GM19351 (cell line): ENCODE measurements around the gene PREX1.

Experiments
- ATAC-seq: cut with Tn5 transposase; IDR thresholded peaks from one replicate; pipeline ENCODE4 v1.9.1; 2021; ENCODE audit warnings: mild to moderate bottlenecking, moderate library complexity; ENCODE audit not compliant: unreplicated experiment

PREX1 gene

GRCh38 chr20:48665785-48666184 lies 162.0 kb downstream of the PREX1 start:
- no peak for ATAC-seq

GRCh38 chr20:48662711-48663110 lies 165.1 kb downstream of the PREX1 start:
- no peak for ATAC-seq

- no peak for ATAC-seq
Measured at GRCh38 chr20:48661575-48662455, 166.0 kb downstream of the PREX1 start.

- no peak for ATAC-seq
Measured at GRCh38 chr20:48660788-48661187, 167.0 kb downstream of the PREX1 start.

- no peak for ATAC-seq
Measured at GRCh38 chr20:48659858-48660257, 167.9 kb downstream of the PREX1 start.

GRCh38 chr20:48658505-48658904 lies 169.3 kb downstream of the PREX1 start:
- ATAC-seq, result no peak

- ATAC-seq, result no peak
Measured at GRCh38 chr20:48658198-48658476, 169.7 kb downstream of the PREX1 start.

GRCh38 chr20:48657426-48658197 lies 170.2 kb downstream of the PREX1 start:
- no peak for ATAC-seq

- no peak for ATAC-seq
Measured at GRCh38 chr20:48656661-48657211, 171.1 kb downstream of the PREX1 start.

GRCh38 chr20:48656137-48656536 lies 171.7 kb downstream of the PREX1 start:
- no peak for ATAC-seq

GRCh38 chr20:48653706-48654051 lies 174.1 kb downstream of the PREX1 start:
- no peak for ATAC-seq

GRCh38 chr20:48652961-48653705 lies 174.7 kb downstream of the PREX1 start:
- ATAC-seq, result no peak

GRCh38 chr20:48651960-48652359 lies 175.8 kb downstream of the PREX1 start:
- no peak for ATAC-seq

- ATAC-seq, result no peak
Measured at GRCh38 chr20:48651271-48651670, 176.5 kb downstream of the PREX1 start.

- no peak for ATAC-seq
Measured at GRCh38 chr20:48649868-48650267, 177.9 kb downstream of the PREX1 start.

GRCh38 chr20:48649104-48649626 lies 178.6 kb downstream of the PREX1 start:
- ATAC-seq, result no peak

GRCh38 chr20:48648482-48649051 lies 179.2 kb downstream of the PREX1 start:
- no peak for ATAC-seq

GRCh38 chr20:48647858-48648257 lies 179.9 kb downstream of the PREX1 start:
- ATAC-seq, result no peak

GRCh38 chr20:48645666-48646065 lies 182.1 kb downstream of the PREX1 start:
- ATAC-seq, result no peak

GRCh38 chr20:48644286-48644828 lies 183.4 kb downstream of the PREX1 start:
- no peak for ATAC-seq
